K562 (cell line): ENCODE measurements around the gene SEPTIN1. TPM values are rescaled to one million over a fixed set of nuclear protein-coding genes. Genes with fewer than 3 reads are reported as not detected.

Experiments used
- EZH2 ChIP-seq: IDR thresholded peaks from 2 replicates; pipeline ENCODE4 v1.6.1; 2012; ENCODE audit warnings: low read depth, mild to moderate bottlenecking, inconsistent platforms, low read length, borderline replicate concordance
- HEY1 ChIP-seq: fragments of 250-450 bp; sonication (Bioruptor Pico); IDR thresholded peaks from 2 replicates; pipeline ENCODE4 v1.5.0; 2020; ENCODE audit warnings: mild to moderate bottlenecking, moderate library complexity, borderline replicate concordance
- HMG20B ChIP-seq: fragments of 250-450 bp; sonication (Bioruptor Pico); IDR thresholded peaks from 2 replicates; pipeline ENCODE4 v1.5.0; 2021; ENCODE audit warnings: mild to moderate bottlenecking
- IFI16 ChIP-seq: fragments of 250-450 bp; sonication (Bioruptor Pico); IDR thresholded peaks from 2 replicates; pipeline ENCODE4 v2.1.2; 2022; ENCODE audit warnings: mild to moderate bottlenecking, inconsistent platforms
- KDM4B ChIP-seq, 2 experiments: fragments of 450-650 bp in 1 of 2; sonication (generic) in 1 of 2; IDR thresholded peaks; 2 replicates each; pipeline ENCODE4 v1.6.1; 2016 to 2017; ENCODE audit warnings: borderline replicate concordance in 2 of 2, antibody characterized with exemption in 1 of 2, low read depth in 1 of 2, mild to moderate bottlenecking in 1 of 2
- MLX ChIP-seq, 2 experiments: fragments of 450-650 bp in 1 of 2; sonication (generic) in 1 of 2; formaldehyde crosslinking; conservative IDR thresholded peaks; 2 replicates each; pipeline versions ENCODE4 v1.4.0 to v1.8.1; 2020 to 2022; ENCODE audit warnings: mild to moderate bottlenecking in 1 of 2, missing genetic modification reagents in 1 of 2
- MYBL2 ChIP-seq, 2 experiments: fragments of 450-650 bp in 1 of 2; sonication (generic) in 1 of 2; formaldehyde crosslinking in 1 of 2; IDR thresholded peaks; 2 replicates each; pipeline versions ENCODE4 v1.6.1 to v1.8.1; 2017 to 2022; ENCODE audit warnings: borderline replicate concordance in 1 of 2, inconsistent platforms in 1 of 2, low read depth in 1 of 2, mild to moderate bottlenecking in 1 of 2, missing genetic modification reagents in 1 of 2, moderate library complexity in 1 of 2
- NFYB ChIP-seq: IDR thresholded peaks from 2 replicates; pipeline ENCODE4 v1.6.1; 2011; ENCODE audit warnings: mild to moderate bottlenecking, moderate library complexity; ENCODE audit not compliant: insufficient read length; ENCODE audit errors: extremely low read depth
- RFX1 ChIP-seq: fragments of 450-650 bp; IDR thresholded peaks from 2 replicates; pipeline ENCODE4 v1.6.1; 2016; ENCODE audit warnings: mild to moderate bottlenecking, moderate library complexity
- SMARCC2 ChIP-seq: fragments of 450-650 bp; IDR thresholded peaks from 2 replicates; pipeline ENCODE4 v1.6.1; 2017; ENCODE audit warnings: antibody characterized with exemption, moderate library complexity, mild to moderate bottlenecking, low read depth
- SOX6 ChIP-seq: fragments of 450-650 bp; IDR thresholded peaks from 2 replicates; pipeline ENCODE4 v1.6.1; 2014; ENCODE audit warnings: mild to moderate bottlenecking
- STAT6 ChIP-seq: sonication (generic); formaldehyde crosslinking; IDR thresholded peaks from 2 replicates; pipeline ENCODE4 v1.8.1; 2023; ENCODE audit warnings: mild to moderate bottlenecking, missing genetic modification reagents
- ZNF121 ChIP-seq: sonication (generic); formaldehyde crosslinking; conservative IDR thresholded peaks from 2 replicates; pipeline ENCODE4 v1.8.0; 2022; ENCODE audit warnings: missing genetic modification reagents
- ZNF253 ChIP-seq: fragments of 250-450 bp; sonication (Bioruptor Pico); conservative IDR thresholded peaks from 2 replicates; pipeline ENCODE4 v1.6.1; 2021; ENCODE audit warnings: mild to moderate bottlenecking
- ZNF76 ChIP-seq: fragments of 250-450 bp; sonication (Bioruptor Pico); IDR thresholded peaks from 2 replicates; pipeline ENCODE4 v1.4.0; 2020; ENCODE audit warnings: mild to moderate bottlenecking, moderate library complexity, borderline replicate concordance
- polyA plus RNA-seq, 8 experiments: library from polyadenylated mRNA; depleted of rRNA in 4 of 8; stranded (reverse) in 5 of 8; unstranded in 3 of 8; fragments of >200 nt; fragmentation: Nextera tagmentation in 2 of 8; fragmentation: Illumina TruSeq in 1 of 8; extraction: Ambion mirVana in 2 of 8; extraction: Trizol in 1 of 8; gene quantifications; 2 replicates each; pipeline versions ENCODE4 v1.2.1 to v1.2.3, GENCODE V29; 2011 to 2014; ENCODE audit warnings: inconsistent platforms in 1 of 8, missing spikeins in 1 of 8
- total RNA-seq, 7 experiments: library from RNA; depleted of rRNA in 6 of 7; stranded (reverse); fragments of >200 nt in 6 of 7; fragmentation: Illumina TruSeq in 2 of 7; extraction: Trizol in 2 of 7; gene quantifications; 2 replicates each; pipeline versions ENCODE4 v1.2.1 to v1.2.3, GENCODE V29; 2011 to 2021; ENCODE audit warnings: low replicate concordance in 1 of 7

SEPTIN1 gene
- total and polyA plus RNA-seq, 9 of the 15 experiments (the other 6 are each of a cell fraction or from before 2014, with no cell fraction given) = 0.23 to 5.6 (median 1.7) TPM; not detected in 1

- 0 out of 2 replicates have a peak, but pooled peaks have one; percentile 42 for TF ChIP-seq STAT6
- TF ChIP-seq KDM4B (IDR thresholded peaks at IDR 0.05; ENCODE audit: borderline replicate concordance in 2 of 2, low read depth in 1 of 2) = no peak; a peak in 1 of 4 replicates
- no peak for TF ChIP-seq IFI16 (CRISPR knock-in tag)
- no peak for TF ChIP-seq HMG20B (CRISPR knock-in tag)
- peak; percentile 44 for TF ChIP-seq NFYB
- TF ChIP-seq ZNF121 (CRISPR knock-in tag) = no peak
- TF ChIP-seq MLX (CRISPR knock-in tag; conservative IDR thresholded peaks at IDR 0.05) = 0 out of 4 replicates have a peak, but pooled peaks of 1 of the 2 experiments have one; percentile 10
- no peak for TF ChIP-seq EZH2
- peak; percentile 47; the same call in 1 of the 2 replicates for TF ChIP-seq SOX6
- TF ChIP-seq RFX1 = no peak
- TF ChIP-seq HEY1 (CRISPR knock-in tag) = no peak
- no peak for TF ChIP-seq ZNF76 (CRISPR knock-in tag)
- TF ChIP-seq ZNF253 (CRISPR knock-in tag) = no peak
- TF ChIP-seq MYBL2 (IDR thresholded peaks at IDR 0.05; ENCODE audit: low read depth) = no peak
- no peak for TF ChIP-seq MYBL2 (CRISPR knock-in tag; IDR thresholded peaks at IDR 0.05; ENCODE audit: borderline replicate concordance)
- no peak for TF ChIP-seq SMARCC2
Measured at GRCh38 chr16:30429678-30430427, 47.5 kb upstream of the SEPTIN1 start, which contains the start of gene DCTPP1 (continued).
